GM13976 (cell line): ENCODE data around the gene RNF152.

Source experiments
- DNase-seq: peaks from one replicate; pipeline ENCODE4 v3.0.0; 2012; ENCODE audit warnings: low spot score
- CTCF ChIP-seq: IDR thresholded peaks from 2 replicates; pipeline ENCODE4 v1.5.1; 2012; ENCODE audit warnings: borderline replicate concordance, mild to moderate bottlenecking; ENCODE audit not compliant: insufficient read depth; ENCODE audit errors: extremely low read depth, missing control alignments, control extremely low read depth
- in situ Hi-C: fragments of 300-500 bp; cut with MboI; formaldehyde crosslinking; loops from one replicate; pipeline ENCODE4 v1.12.0; 2022; ENCODE audit warnings: low sequenced_read_pairs, mixed read lengths, inconsistent platforms; ENCODE audit not compliant: unreplicated experiment

Gene RNF152

GRCh38 chr18:61821748-61822147 is 71.1 kb downstream of the RNF152 start:
- in situ Hi-C loops, result no loop called here
- no peak for DNase-seq
- no peak for TF ChIP-seq CTCF

- TF ChIP-seq CTCF, result no peak
- in situ Hi-C loops, result no loop called here
These were observed 71.9 kb downstream of the RNF152 start for GRCh38 chr18:61820882-61821281.

GRCh38 chr18:61817086-61817485 is 75.7 kb downstream of the RNF152 start:
- in situ Hi-C loops, result no loop called here
- TF ChIP-seq CTCF, result no peak
- no peak for DNase-seq

More at GRCh38 chr18:61820882-61821281, 71.9 kb downstream of the RNF152 start:
- no peak for DNase-seq

GRCh38 chr18:61815885-61816470 is 76.8 kb downstream of the RNF152 start:
- no peak for TF ChIP-seq CTCF
- in situ Hi-C loops, result no loop called here
- DNase-seq, result no peak

- DNase-seq, result no peak
- no peak for TF ChIP-seq CTCF
- in situ Hi-C loops, result no loop called here
These were observed 84.5 kb downstream of the RNF152 start for GRCh38 chr18:61808286-61808685.

- no peak for TF ChIP-seq CTCF
- DNase-seq, result no peak
- in situ Hi-C loops, result no loop called here
These were observed 89.4 kb downstream of the RNF152 start for GRCh38 chr18:61803393-61803792.
